ENCODE data around the gene KBTBD12.
"Not testable (repeated sequence)": the region's sequence is repeated elsewhere in the genome, so short reads cannot be mapped to it uniquely, and the experiment has no call there.

KBTBD12 gene

GRCh38 chr3:127915115-127915936 is at the start of gene KBTBD12:
TSS of gene KBTBD12 (plus strand) at chr3:127915232. CDS start at chr3:127923062, 7,830 bp downstream.
- no peak for DNase-seq

- no peak for DNase-seq
Observed at GRCh38 chr3:127865941-127866340, 49.1 kb upstream of the KBTBD12 start.

- DNase-seq, result no peak
Observed at GRCh38 chr3:127867412-127867811, 47.6 kb upstream of the KBTBD12 start.

- no peak for DNase-seq
Observed at GRCh38 chr3:127867986-127868385, 47.0 kb upstream of the KBTBD12 start.

- no peak for DNase-seq
Observed at GRCh38 chr3:127870156-127870555, 44.9 kb upstream of the KBTBD12 start.

- DNase-seq, result not testable (repeated sequence)
Observed at GRCh38 chr3:127874097-127874496, 40.9 kb upstream of the KBTBD12 start.

- no peak for DNase-seq
Observed at GRCh38 chr3:127881586-127881985, 33.4 kb upstream of the KBTBD12 start.

GRCh38 chr3:127884041-127884440 is 31.0 kb upstream of the KBTBD12 start:
- DNase-seq, result no peak

- peak in 1 of 2 experiments; percentile 12 for DNase-seq
Observed at GRCh38 chr3:127886231-127886955, 28.6 kb upstream of the KBTBD12 start.

- no peak for DNase-seq
Observed at GRCh38 chr3:127886956-127887231, 28.1 kb upstream of the KBTBD12 start.

- DNase-seq, result no peak
Observed at GRCh38 chr3:127887321-127887720, 27.7 kb upstream of the KBTBD12 start.

- DNase-seq, result no peak
Observed at GRCh38 chr3:127888156-127888555, 26.9 kb upstream of the KBTBD12 start.

- DNase-seq, result no peak
Observed at GRCh38 chr3:127888564-127889107, 26.4 kb upstream of the KBTBD12 start.

- no peak for DNase-seq
Observed at GRCh38 chr3:127889461-127889863, 25.6 kb upstream of the KBTBD12 start.

- DNase-seq, result no peak
Observed at GRCh38 chr3:127889976-127890650, 24.9 kb upstream of the KBTBD12 start.

GRCh38 chr3:127890651-127891290 is 24.3 kb upstream of the KBTBD12 start:
- DNase-seq, result not testable (repeated sequence)

GRCh38 chr3:127894481-127894880 is 20.6 kb upstream of the KBTBD12 start:
- DNase-seq, result no peak

- DNase-seq, result no peak
Observed at GRCh38 chr3:127899200-127899599, 15.8 kb upstream of the KBTBD12 start.

- DNase-seq, result no peak
Observed at GRCh38 chr3:127899766-127900165, 15.3 kb upstream of the KBTBD12 start.

- DNase-seq, result no peak
Observed at GRCh38 chr3:127900536-127900935, 14.5 kb upstream of the KBTBD12 start.

GRCh38 chr3:127902486-127902885 is 12.5 kb upstream of the KBTBD12 start:
- DNase-seq, result no peak

GRCh38 chr3:127903611-127904375 is 11.2 kb upstream of the KBTBD12 start:
- no peak for DNase-seq

Measured in NCI-H2081 (cell line).